H9 (cell line): Measurements from ENCODE around the gene CHST13. TPM values are rescaled to one million over a fixed set of nuclear protein-coding genes. Genes with fewer than 3 reads are reported as not detected.

ENCODE experiments used
- DNase-seq: peaks from one replicate; pipeline ENCODE4 v3.0.0-alpha.2; 2017
- H2AFZ ChIP-seq: one replicate; pipeline ENCODE4 v1.6.1; 2013; ENCODE audit warnings: mild to moderate bottlenecking, low read length, control low read depth, moderate library complexity
- H2AK5ac ChIP-seq: 2 replicates; pipeline ENCODE4 v1.6.1; 2013; ENCODE audit warnings: low read length, control low read depth, mixed read lengths; ENCODE audit not compliant: insufficient read length
- H2BK120ac ChIP-seq: one replicate; pipeline ENCODE4 v1.6.1; 2013; ENCODE audit warnings: low read depth, mild to moderate bottlenecking, low read length, control low read depth, inconsistent platforms; ENCODE audit not compliant: poor library complexity, severe bottlenecking
- H2BK12ac ChIP-seq: 2 replicates; pipeline ENCODE4 v1.6.1; 2013; ENCODE audit warnings: low read length, control low read depth, mixed read lengths, low read depth; ENCODE audit not compliant: insufficient read length
- H2BK15ac ChIP-seq: 2 replicates; pipeline ENCODE4 v1.6.1; 2013; ENCODE audit warnings: low read depth, low read length, control low read depth
- H2BK20ac ChIP-seq: one replicate; pipeline ENCODE4 v1.6.1; 2013; ENCODE audit warnings: low read depth, mild to moderate bottlenecking, low read length, control low read depth, inconsistent platforms; ENCODE audit not compliant: poor library complexity, severe bottlenecking
- H2BK5ac ChIP-seq: 2 replicates; pipeline ENCODE4 v1.6.1; 2013; ENCODE audit warnings: low read length, control low read depth, mixed read lengths; ENCODE audit not compliant: insufficient read length
- H3K14ac ChIP-seq: 2 replicates; pipeline ENCODE4 v1.6.1; 2013; ENCODE audit warnings: low read length, control low read depth; ENCODE audit not compliant: insufficient read depth
- H3K18ac ChIP-seq: 2 replicates; pipeline ENCODE4 v1.6.1; 2013; ENCODE audit warnings: low read depth, mild to moderate bottlenecking, mixed read lengths, low read length, control low read depth; ENCODE audit not compliant: insufficient read length
- H3K23ac ChIP-seq: 2 replicates; pipeline ENCODE4 v1.6.1; 2013; ENCODE audit warnings: low read length, control low read depth, mixed read lengths, low read depth; ENCODE audit not compliant: insufficient read length
- H3K23me2 ChIP-seq: 2 replicates; pipeline ENCODE4 v1.6.1; 2013; ENCODE audit warnings: low read depth, mild to moderate bottlenecking, mixed read lengths, low read length, control low read depth; ENCODE audit not compliant: insufficient read length, poor library complexity, severe bottlenecking
- H3K27ac ChIP-seq: 2 replicates; pipeline ENCODE4 v1.5.1; 2013; ENCODE audit warnings: low read length, control low read depth, mixed read lengths, low read depth; ENCODE audit not compliant: insufficient read length
- H3K27me3 ChIP-seq: 2 replicates; pipeline ENCODE4 v1.6.1; 2013; ENCODE audit warnings: low read length, control low read depth, inconsistent platforms; ENCODE audit not compliant: insufficient read depth
- H3K4ac ChIP-seq: 2 replicates; pipeline ENCODE4 v1.6.1; 2013; ENCODE audit warnings: low read depth, mild to moderate bottlenecking, control low read depth, inconsistent platforms, low read length, moderate library complexity
- H3K4me1 ChIP-seq: 2 replicates; pipeline ENCODE4 v1.6.1; 2013; ENCODE audit warnings: low read length, control low read depth, inconsistent platforms; ENCODE audit not compliant: insufficient read depth
- H3K4me2 ChIP-seq: 2 replicates; pipeline ENCODE4 v1.6.1; 2013; ENCODE audit warnings: low read length, control low read depth, mixed read lengths; ENCODE audit not compliant: insufficient read length, insufficient read depth
- H3K56ac ChIP-seq: 2 replicates; pipeline ENCODE4 v1.6.1; 2013; ENCODE audit warnings: low read depth, mild to moderate bottlenecking, mixed read lengths, low read length, control low read depth; ENCODE audit not compliant: insufficient read length
- H3K79me1 ChIP-seq: 2 replicates; pipeline ENCODE4 v1.6.1; 2013; ENCODE audit warnings: low read depth, mild to moderate bottlenecking, moderate library complexity, low read length, control low read depth, inconsistent platforms; ENCODE audit not compliant: insufficient read depth, poor library complexity, severe bottlenecking
- H3K79me2 ChIP-seq: 2 replicates; pipeline ENCODE4 v1.6.1; 2013; ENCODE audit warnings: low read length, control low read depth, inconsistent platforms; ENCODE audit not compliant: insufficient read depth
- H3K9ac ChIP-seq: 2 replicates; pipeline ENCODE4 v1.6.1; 2013; ENCODE audit warnings: low read length, control low read depth, mixed read lengths; ENCODE audit not compliant: insufficient read length; ENCODE audit errors: extremely low read depth
- H3K9me3 ChIP-seq: one replicate; pipeline ENCODE4 v1.6.1; 2013; ENCODE audit warnings: low read depth, low read length, inconsistent platforms; ENCODE audit not compliant: control insufficient read depth
- H3T11ph ChIP-seq: one replicate; pipeline ENCODE4 v1.6.1; 2013; ENCODE audit warnings: mild to moderate bottlenecking, low read length, control low read depth, inconsistent platforms
- H4K20me1 ChIP-seq: one replicate; pipeline ENCODE4 v1.6.1; 2013; ENCODE audit not compliant: control insufficient read depth, insufficient read length, insufficient read depth
- H4K5ac ChIP-seq: 2 replicates; pipeline ENCODE4 v1.6.1; 2013; ENCODE audit warnings: low read depth, mild to moderate bottlenecking, mixed read lengths, low read length, control low read depth; ENCODE audit not compliant: insufficient read length
- H4K8ac ChIP-seq: replicated peaks from 2 replicates; pipeline ENCODE4 v1.6.1; 2013; ENCODE audit warnings: low read length, control low read depth, mixed read lengths, low read depth; ENCODE audit not compliant: insufficient read length
- H4K91ac ChIP-seq: 2 replicates; pipeline ENCODE4 v1.6.1; 2013; ENCODE audit warnings: low read depth, mild to moderate bottlenecking, moderate library complexity, mixed read lengths, low read length, control low read depth; ENCODE audit not compliant: insufficient read length
- H3K27ac Mint-ChIP-seq, 3 experiments: 2 replicates in 2 of 3; 3 replicates in 1 of 3; pipeline ENCODE4 v1.8.0; 2020 to 2021; ENCODE audit warnings: mixed read lengths in 3 of 3, mild to moderate bottlenecking in 1 of 3, moderate library complexity in 1 of 3
- H3K27me3 Mint-ChIP-seq: 2 replicates; pipeline ENCODE4 v1.8.0; 2021; ENCODE audit warnings: low read depth, mild to moderate bottlenecking, moderate library complexity, mixed read lengths
- H3K36me3 Mint-ChIP-seq, 3 experiments: 2 replicates in 2 of 3; 3 replicates in 1 of 3; pipeline ENCODE4 v1.8.0; 2020 to 2021; ENCODE audit warnings: low read depth in 3 of 3, mixed read lengths in 3 of 3; ENCODE audit not compliant: insufficient read depth in 1 of 3
- H3K4me1 Mint-ChIP-seq, 2 experiments: 2 replicates each; pipeline ENCODE4 v1.8.0; 2020; ENCODE audit warnings: mixed read lengths in 2 of 2
- H3K4me3 Mint-ChIP-seq, 2 experiments: 2 replicates in 1 of 2; 3 replicates in 1 of 2; pipeline ENCODE4 v1.8.0; 2020 to 2021; ENCODE audit warnings: mild to moderate bottlenecking in 2 of 2, mixed read lengths in 2 of 2, moderate library complexity in 1 of 2
- H3K9me3 Mint-ChIP-seq, 2 experiments: 2 replicates in 1 of 2; 3 replicates in 1 of 2; pipeline ENCODE4 v1.8.0; 2020; ENCODE audit warnings: mild to moderate bottlenecking in 2 of 2, mixed read lengths in 2 of 2, moderate library complexity in 1 of 2
- WGBS: extraction: QIAGEN DNeasy Blood & Tissue Kit; methylation state at CpG from one replicate; pipeline ENCODE4 v1.1.7; 2013; ENCODE audit warnings: missing lambda C conversion rate, low lambda C conversion rate, mixed read lengths; ENCODE audit not compliant: insufficient read length; ENCODE audit errors: extremely low coverage; 5-methylcytosine and 5-hydroxymethylcytosine counted together
- total RNA-seq: library from RNA; stranded (reverse); gene quantifications from 2 replicates; pipeline ENCODE4 v1.2.1, GENCODE V29; 2021
- TF ChIP-seq, protein P1 (sequence below): fragments of 200-600 bp; sonication (generic); conservative IDR thresholded peaks from 3 replicates; pipeline ENCODE4 v1.8.0; 2021; ENCODE audit warnings: antibody characterized with exemption, mild to moderate bottlenecking

Gene CHST13
- total RNA-seq, 1 experiment from 2014 or later, result 0.85 TPM

- H3K27me3 ChIP-seq, result no peaks in the 10 kb centered on the region
- H3K79me2 ChIP-seq, result no peaks in the 10 kb centered on the region
- H3K9ac ChIP-seq, result no peak overlapping the region
- H4K91ac ChIP-seq, result no peak overlapping the region
- H3K4me1 ChIP-seq, result peaks cover 8% of the 10 kb centered on the region; the same call in 1 of the 2 replicates
- no peak overlapping the region for H3K4me2 ChIP-seq
- no peak overlapping the region for H3K18ac ChIP-seq
- Mint-ChIP-seq H3K36me3 (no peaks in the 10 kb centered on the region), H3K9me3 (no peaks in the 10 kb centered on the region; a peak in 1 of 5 replicates), H3K4me3 (no peak overlapping the region), H3K27ac (no peak overlapping the region), H3K4me1 (peaks cover 32 to 41% of the 10 kb centered on the region in 2 experiments), H3K27me3 (peaks cover 6% of the 10 kb centered on the region)
- H4K20me1 ChIP-seq, result no peaks in the 10 kb centered on the region
- H3K27ac ChIP-seq, result no peak overlapping the region
- no peak overlapping the region for H4K8ac ChIP-seq
- H4K5ac ChIP-seq, result no peak overlapping the region
- H3T11ph ChIP-seq, result no peak overlapping the region
- no peaks in the 10 kb centered on the region for H3K23me2 ChIP-seq
- H3K23ac ChIP-seq, result no peak overlapping the region
- H3K4ac ChIP-seq, result no peak overlapping the region; the same call in 1 of the 2 replicates
- H2BK12ac ChIP-seq, result no peak overlapping the region
- no peak overlapping the region for H2BK15ac ChIP-seq
- TF ChIP-seq, protein P1, sequence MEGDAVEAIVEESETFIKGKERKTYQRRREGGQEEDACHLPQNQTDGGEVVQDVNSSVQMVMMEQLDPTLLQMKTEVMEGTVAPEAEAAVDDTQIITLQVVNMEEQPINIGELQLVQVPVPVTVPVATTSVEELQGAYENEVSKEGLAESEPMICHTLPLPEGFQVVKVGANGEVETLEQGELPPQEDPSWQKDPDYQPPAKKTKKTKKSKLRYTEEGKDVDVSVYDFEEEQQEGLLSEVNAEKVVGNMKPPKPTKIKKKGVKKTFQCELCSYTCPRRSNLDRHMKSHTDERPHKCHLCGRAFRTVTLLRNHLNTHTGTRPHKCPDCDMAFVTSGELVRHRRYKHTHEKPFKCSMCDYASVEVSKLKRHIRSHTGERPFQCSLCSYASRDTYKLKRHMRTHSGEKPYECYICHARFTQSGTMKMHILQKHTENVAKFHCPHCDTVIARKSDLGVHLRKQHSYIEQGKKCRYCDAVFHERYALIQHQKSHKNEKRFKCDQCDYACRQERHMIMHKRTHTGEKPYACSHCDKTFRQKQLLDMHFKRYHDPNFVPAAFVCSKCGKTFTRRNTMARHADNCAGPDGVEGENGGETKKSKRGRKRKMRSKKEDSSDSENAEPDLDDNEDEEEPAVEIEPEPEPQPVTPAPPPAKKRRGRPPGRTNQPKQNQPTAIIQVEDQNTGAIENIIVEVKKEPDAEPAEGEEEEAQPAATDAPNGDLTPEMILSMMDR, result no peak
- DNase-seq, result no peak
- H3K14ac ChIP-seq, result no peak overlapping the region
- no peak overlapping the region for H2BK5ac ChIP-seq
- H3K9me3 ChIP-seq, result no peaks in the 10 kb centered on the region
- H3K79me1 ChIP-seq, result no peaks in the 10 kb centered on the region
- no CpG with 5 or more reads among the region's 9 CpGs for WGBS
- H2BK120ac ChIP-seq, result no peak overlapping the region
- H2AK5ac ChIP-seq, result no peak overlapping the region
- no peak overlapping the region for H3K56ac ChIP-seq
- no peak overlapping the region for H2AFZ ChIP-seq
- H2BK20ac ChIP-seq, result no peak overlapping the region
These were observed 38.0 kb upstream of the CHST13 start for GRCh38 chr3:126485956-126486355.
